Sigmoid colon (tissue), 7 donors: ENCODE data around the gene GEMIN8. TPM values are rescaled to one million over a fixed set of nuclear protein-coding genes. Genes with fewer than 3 reads are reported as not detected.

ENCODE experiments used
- DNase-seq: peaks from one replicate; pipeline ENCODE4 v3.0.0-alpha.2; 2019
- H3K27ac ChIP-seq, 4 donors: fragments of 200-600 bp; sonication (generic); one replicate each; pipeline ENCODE4 v1.5.1; 2016 to 2019; ENCODE audit warnings: mild to moderate bottlenecking in 1 of 4
- H3K27me3 ChIP-seq, 3 donors: fragments of 200-600 bp; sonication (generic); one replicate each; pipeline ENCODE4 v1.5.1; 2019; ENCODE audit warnings: mild to moderate bottlenecking in 1 of 3
- H3K36me3 ChIP-seq, 4 donors: fragments of 200-600 bp; sonication (generic); one replicate each; pipeline ENCODE4 v1.5.1; 2016 to 2019
- H3K4me1 ChIP-seq, 4 donors: fragments of 200-600 bp; sonication (generic); one replicate each; pipeline ENCODE4 v1.5.1; 2017 to 2019
- H3K4me3 ChIP-seq, 4 donors: fragments of 200-600 bp; sonication (generic); one replicate each; pipeline ENCODE4 v1.5.1; 2017 to 2019; ENCODE audit warnings: mild to moderate bottlenecking in 2 of 4, moderate library complexity in 1 of 4
- H3K9me3 ChIP-seq, 4 donors: fragments of 200-600 bp in 3 of 4; sonication (generic) in 3 of 4; one replicate each; pipeline versions ENCODE4 v1.5.1 to v1.6.1; 2013 to 2019
- EP300 ChIP-seq, 4 donors: sonication (generic); formaldehyde crosslinking; IDR thresholded peaks; one replicate each; pipeline ENCODE4 v1.6.1; 2017; ENCODE audit warnings: antibody characterized with exemption in 4 of 4
- POLR2A ChIP-seq, 2 donors: fragments of 450-650 bp; IDR thresholded peaks; one replicate each; pipeline ENCODE4 v1.6.1; 2016; ENCODE audit warnings: antibody characterized with exemption in 2 of 2, mild to moderate bottlenecking in 2 of 2, moderate library complexity in 2 of 2
- POLR2AphosphoS5 ChIP-seq, 4 donors: sonication (generic); formaldehyde crosslinking; IDR thresholded peaks; one replicate each; pipeline ENCODE4 v1.6.1; 2017; ENCODE audit warnings: antibody characterized with exemption in 4 of 4
- WGBS, 2 donors: extraction: QIAGEN DNeasy Blood & Tissue Kit; methylation state at CpG; one replicate each; pipeline ENCODE4 v1.1.7; 2013; 5-methylcytosine and 5-hydroxymethylcytosine counted together
- intact Hi-C: fragments of 100-400 bp; cut with DNase I; formaldehyde crosslinking; loops from one replicate; pipeline ENCODE4 v1.15.1; 2023
- polyA plus RNA-seq, 3 donors: library from polyadenylated mRNA; stranded (reverse); fragments of 200-250 nt; gene quantifications; one replicate each; pipeline ENCODE4 v1.2.3, GENCODE V29; 2013
- total RNA-seq, 4 donors: library from RNA; depleted of rRNA; stranded (reverse); fragments of >200 nt; gene quantifications; one replicate each; pipeline ENCODE4 v1.1.0, GENCODE V29; 2016
- TF ChIP-seq, protein P1 (sequence below), 4 experiments: fragments of 450-650 bp in 3 of 4; fragments of 200-600 bp in 1 of 4; IDR thresholded peaks; one replicate each; pipeline ENCODE4 v1.5.1; 2016 to 2019; ENCODE audit warnings: antibody characterized with exemption in 4 of 4, mild to moderate bottlenecking in 3 of 4, moderate library complexity in 2 of 4
- donor health status: healthy with polysubstance abuse.
- donor health status: Bipolar disorder and iron deficiency.
- donor health status: healthy.

GEMIN8 gene, protein sequence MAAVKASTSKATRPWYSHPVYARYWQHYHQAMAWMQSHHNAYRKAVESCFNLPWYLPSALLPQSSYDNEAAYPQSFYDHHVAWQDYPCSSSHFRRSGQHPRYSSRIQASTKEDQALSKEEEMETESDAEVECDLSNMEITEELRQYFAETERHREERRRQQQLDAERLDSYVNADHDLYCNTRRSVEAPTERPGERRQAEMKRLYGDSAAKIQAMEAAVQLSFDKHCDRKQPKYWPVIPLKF
- 10 to 100 TPM; 19.3 to 28.5 (median 23.3) TPM for total RNA-seq
- polyA plus RNA-seq = 10 to 100 TPM in 1 of 3 donors, 1 to 10 TPM in 2; 9.5 to 13.5 (median 9.6) TPM

DNA sequence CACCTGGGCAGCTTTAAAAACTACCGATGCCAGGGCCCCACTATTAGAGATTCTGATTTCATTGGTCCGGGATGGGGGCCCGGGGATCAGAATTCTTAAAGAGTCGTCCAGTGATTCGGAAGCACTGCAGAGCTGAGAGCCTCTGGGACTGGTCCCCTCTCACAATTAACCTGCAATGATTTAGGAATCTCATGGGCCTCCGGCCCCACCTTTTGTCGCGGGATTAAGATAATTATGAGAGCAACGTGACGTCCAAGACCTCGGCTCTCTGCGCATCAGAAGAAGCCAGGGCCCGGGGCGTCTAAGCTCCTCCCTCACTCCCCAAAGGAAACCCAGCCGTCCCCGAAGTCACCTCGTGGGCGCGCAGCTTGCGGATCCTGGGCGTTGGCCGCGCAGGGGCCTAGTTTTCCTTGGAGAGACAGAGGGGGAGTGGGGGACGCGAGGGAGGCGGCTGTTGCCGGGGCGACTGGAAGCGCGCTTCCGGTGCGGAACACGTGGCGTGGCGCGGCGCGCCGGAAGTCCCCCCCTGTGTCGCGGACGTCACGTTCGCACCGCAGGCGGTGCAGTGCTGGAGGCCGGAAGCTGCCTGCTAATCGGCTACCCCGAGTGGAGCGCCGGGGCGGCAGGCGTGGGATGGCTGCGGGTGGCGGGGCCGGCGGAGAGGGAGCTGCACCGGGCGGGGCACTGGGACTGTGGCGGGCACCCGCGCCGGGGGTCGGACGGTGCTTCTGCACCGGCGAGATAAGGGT lies at the start of gene GEMIN8:
Gene GEMIN8, minus strand, starts transcription at position 468 of the 749 bp plus-strand sequence. CDS start 8,414 bp downstream, outside the sequence.
- peak within 1 kb of the TSS; percentile 85 to 93 (median 88) for H3K27ac ChIP-seq
- peak within 1 kb of the TSS; percentile 61 to 68 (median 62) for H3K4me3 ChIP-seq
- no peaks in the 10 kb centered on the region for H3K27me3 ChIP-seq
- WGBS, 2 donors = 0 to 1% methylated on average over 67 of the region's 67 CpGs
- peak; percentile 94 for DNase-seq
- TF ChIP-seq, protein P1, sequence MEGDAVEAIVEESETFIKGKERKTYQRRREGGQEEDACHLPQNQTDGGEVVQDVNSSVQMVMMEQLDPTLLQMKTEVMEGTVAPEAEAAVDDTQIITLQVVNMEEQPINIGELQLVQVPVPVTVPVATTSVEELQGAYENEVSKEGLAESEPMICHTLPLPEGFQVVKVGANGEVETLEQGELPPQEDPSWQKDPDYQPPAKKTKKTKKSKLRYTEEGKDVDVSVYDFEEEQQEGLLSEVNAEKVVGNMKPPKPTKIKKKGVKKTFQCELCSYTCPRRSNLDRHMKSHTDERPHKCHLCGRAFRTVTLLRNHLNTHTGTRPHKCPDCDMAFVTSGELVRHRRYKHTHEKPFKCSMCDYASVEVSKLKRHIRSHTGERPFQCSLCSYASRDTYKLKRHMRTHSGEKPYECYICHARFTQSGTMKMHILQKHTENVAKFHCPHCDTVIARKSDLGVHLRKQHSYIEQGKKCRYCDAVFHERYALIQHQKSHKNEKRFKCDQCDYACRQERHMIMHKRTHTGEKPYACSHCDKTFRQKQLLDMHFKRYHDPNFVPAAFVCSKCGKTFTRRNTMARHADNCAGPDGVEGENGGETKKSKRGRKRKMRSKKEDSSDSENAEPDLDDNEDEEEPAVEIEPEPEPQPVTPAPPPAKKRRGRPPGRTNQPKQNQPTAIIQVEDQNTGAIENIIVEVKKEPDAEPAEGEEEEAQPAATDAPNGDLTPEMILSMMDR (IDR thresholded peaks at IDR 0.05) = no peak
- TF ChIP-seq POLR2A (IDR thresholded peaks at IDR 0.05) = peak; percentile 50 to 59
- TF ChIP-seq EP300 (IDR thresholded peaks at IDR 0.05) = peak in 1 of 4 donors; percentile 24
- peak; percentile 75 to 90 (median 88) for TF ChIP-seq POLR2AphosphoS5 (IDR thresholded peaks at IDR 0.05)
- intact Hi-C loops = loop anchor here (5.0 kb wide), 3 partner anchors 92 to 843 kb away; partner anchors contain the start of genes FANCB and MOSPD2
- no peaks in the 10 kb centered on the region for H3K9me3 ChIP-seq
- H3K4me1 ChIP-seq = peaks cover 0 to 20% (median 9%) of the 10 kb centered on the region in 4 donors
- H3K36me3 ChIP-seq = no peaks in the 10 kb centered on the region

DNA sequence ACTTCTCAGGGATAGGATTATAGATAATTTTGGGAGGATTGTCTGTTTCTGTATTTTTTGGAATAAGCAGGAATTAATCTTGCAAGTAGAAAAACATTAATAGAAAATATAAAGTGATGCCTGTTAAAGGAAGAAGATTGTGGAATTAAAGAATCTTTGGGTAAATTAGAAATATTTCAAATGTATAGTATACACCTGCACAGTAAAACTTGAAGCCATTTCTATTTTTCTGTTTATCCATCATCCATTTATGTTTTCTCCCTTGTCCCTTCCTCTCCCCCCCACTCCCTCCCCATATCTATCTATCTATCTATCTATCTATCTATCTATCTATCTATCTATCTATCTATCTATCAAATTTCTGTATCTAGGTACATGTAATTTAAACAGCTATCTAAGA lies 46.9 kb upstream of the GEMIN8 start:
- no peaks in the 10 kb centered on the region for H3K27me3 ChIP-seq
- H3K4me1 ChIP-seq = peaks cover 0 to 10% (median 4%) of the 10 kb centered on the region in 4 donors
- TF ChIP-seq POLR2A (IDR thresholded peaks at IDR 0.05) = no peak
- no peak for TF ChIP-seq EP300 (IDR thresholded peaks at IDR 0.05)
- TF ChIP-seq POLR2AphosphoS5 (IDR thresholded peaks at IDR 0.05) = no peak
- TF ChIP-seq, protein P1 (IDR thresholded peaks at IDR 0.05) = no peak
- DNase-seq = no peak
- H3K36me3 ChIP-seq = no peaks in the 10 kb centered on the region
- no peak overlapping the region for H3K27ac ChIP-seq
- no peaks in the 10 kb centered on the region for H3K9me3 ChIP-seq
- intact Hi-C loops = no loop called here
- no peak overlapping the region for H3K4me3 ChIP-seq

DNA sequence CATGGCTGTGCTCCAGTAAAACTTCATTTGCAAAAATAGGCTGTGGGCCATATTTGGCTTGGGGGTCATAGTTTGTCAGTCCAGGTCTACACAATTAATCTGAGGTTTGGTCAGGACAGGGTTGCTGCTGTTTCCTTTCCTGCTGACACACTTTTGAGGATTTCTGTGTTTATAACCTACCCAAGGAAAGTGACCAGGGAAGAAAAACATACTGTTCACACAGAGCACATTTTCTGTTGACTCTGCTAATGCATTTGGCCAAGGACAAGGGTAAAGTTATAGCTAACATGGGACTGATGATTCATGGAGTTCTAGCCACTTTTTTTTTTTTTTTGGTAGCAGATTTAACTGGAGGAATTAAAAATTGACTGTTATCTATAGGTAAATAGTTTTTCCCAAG lies 43.9 kb upstream of the GEMIN8 start:
- Histone ChIP-seq H3K4me1 (peaks cover 0 to 10% (median 4%) of the 10 kb centered on the region in 4 donors), H3K4me3 (no peak overlapping the region), H3K27me3 (no peaks in the 10 kb centered on the region), H3K36me3 (no peaks in the 10 kb centered on the region), H3K9me3 (no peaks in the 10 kb centered on the region), H3K27ac (no peak overlapping the region)
- no peak for TF ChIP-seq POLR2A (IDR thresholded peaks at IDR 0.05)
- no peak for TF ChIP-seq POLR2AphosphoS5 (IDR thresholded peaks at IDR 0.05)
- TF ChIP-seq, protein P1 (IDR thresholded peaks at IDR 0.05) = no peak
- no peak for TF ChIP-seq EP300 (IDR thresholded peaks at IDR 0.05)
- intact Hi-C loops = no loop called here
- DNase-seq = no peak

DNA sequence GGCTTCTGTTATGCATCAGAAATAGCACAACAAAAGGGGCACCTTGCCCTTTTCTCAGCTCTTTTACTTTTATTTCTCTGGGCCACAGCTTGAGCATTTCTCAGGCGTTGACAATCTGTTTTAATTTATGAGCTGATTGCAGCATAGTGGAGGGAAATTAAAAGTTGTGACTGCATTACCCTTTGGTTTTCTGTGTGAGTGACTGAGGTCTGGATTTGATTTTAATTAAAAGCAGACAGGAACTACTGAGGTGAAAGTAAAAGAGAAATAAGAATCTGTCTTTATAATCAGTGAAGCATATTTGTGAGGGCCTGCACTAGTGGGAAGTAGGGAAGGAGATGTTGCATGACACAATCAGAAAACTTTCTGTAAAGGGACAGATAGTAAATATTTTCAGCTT lies 43.4 kb upstream of the GEMIN8 start:
- H3K4me1 ChIP-seq = peaks cover 0 to 10% (median 4%) of the 10 kb centered on the region in 4 donors
- intact Hi-C loops = no loop called here
- no peak overlapping the region for H3K27ac ChIP-seq
- TF ChIP-seq POLR2A (IDR thresholded peaks at IDR 0.05) (no peak), EP300 (IDR thresholded peaks at IDR 0.05) (no peak), POLR2AphosphoS5 (IDR thresholded peaks at IDR 0.05) (no peak)
- TF ChIP-seq, protein P1 (IDR thresholded peaks at IDR 0.05) = no peak
- H3K27me3 ChIP-seq = no peaks in the 10 kb centered on the region
- H3K36me3 ChIP-seq = no peaks in the 10 kb centered on the region
- no peak overlapping the region for H3K4me3 ChIP-seq
- WGBS, 2 donors = 20 to 33% methylated on average over 1 of the region's 1 CpG
- no peaks in the 10 kb centered on the region for H3K9me3 ChIP-seq
- DNase-seq = no peak
